Fibroblast of lung (primary cell): ENCODE results near the gene PGM5. TPM values are rescaled to one million over a fixed set of nuclear protein-coding genes. Genes with fewer than 3 reads are reported as not detected.

ENCODE experiments used
- DNase-seq, 2 donors: peaks; one replicate each; pipeline versions ENCODE4 v3.0.0 to v3.0.0-alpha.2; 2010; ENCODE audit warnings: low read depth in 2 of 2
- H2AFZ ChIP-seq: 2 replicates; pipeline ENCODE4 v1.5.1; 2012; ENCODE audit warnings: low read length, control low read depth, inconsistent platforms
- H3K27ac ChIP-seq: 2 replicates; pipeline ENCODE4 v1.5.1; 2011; ENCODE audit warnings: low read length, control low read depth; ENCODE audit not compliant: insufficient read depth
- H3K27me3 ChIP-seq: 2 replicates; pipeline ENCODE4 v1.5.1; 2011; ENCODE audit warnings: mild to moderate bottlenecking, low read length; ENCODE audit not compliant: control insufficient read depth, insufficient read depth
- H3K36me3 ChIP-seq: 2 replicates; pipeline ENCODE4 v1.5.1; 2011; ENCODE audit warnings: low read length; ENCODE audit not compliant: control insufficient read depth, insufficient read depth
- H3K4me1 ChIP-seq: 2 replicates; pipeline ENCODE4 v1.5.1; 2011; ENCODE audit warnings: low read length; ENCODE audit not compliant: control insufficient read depth, insufficient read depth; ENCODE audit errors: extremely low read depth
- H3K4me2 ChIP-seq: 2 replicates; pipeline ENCODE4 v1.5.1; 2011; ENCODE audit warnings: low read length, control low read depth; ENCODE audit not compliant: insufficient read depth; ENCODE audit errors: extremely low read depth
- H3K4me3 ChIP-seq, 4 experiments: fragments of 200-600 bp in 1 of 4; sonication (generic) in 1 of 4; replicated peaks in 1 of 4; 2 replicates each; pipeline ENCODE4 v1.5.1; 2011 to 2016; ENCODE audit warnings: low read length in 4 of 4, low read depth in 3 of 4, mild to moderate bottlenecking in 3 of 4, control low read depth in 2 of 4, inconsistent platforms in 1 of 4, mixed read lengths in 1 of 4; ENCODE audit not compliant: insufficient read depth in 1 of 4; ENCODE audit errors: control extremely low read depth in 1 of 4
- H3K79me2 ChIP-seq: 2 replicates; pipeline ENCODE4 v1.5.1; 2012; ENCODE audit warnings: mild to moderate bottlenecking, low read length, inconsistent platforms; ENCODE audit not compliant: control insufficient read depth, insufficient read depth
- H3K9ac ChIP-seq: 2 replicates; pipeline ENCODE4 v1.5.1; 2011; ENCODE audit warnings: mild to moderate bottlenecking, low read length, control low read depth; ENCODE audit not compliant: insufficient read depth
- H3K9me3 ChIP-seq: 2 replicates; pipeline ENCODE4 v1.5.1; 2012; ENCODE audit warnings: low read depth, low read length; ENCODE audit not compliant: control insufficient read depth, insufficient read depth
- H4K20me1 ChIP-seq: 2 replicates; pipeline ENCODE4 v1.5.1; 2011; ENCODE audit warnings: low read length; ENCODE audit not compliant: control insufficient read depth, insufficient read depth; ENCODE audit errors: extremely low read depth
- EZH2 ChIP-seq: IDR thresholded peaks from 2 replicates; pipeline ENCODE4 v1.5.1; 2012; ENCODE audit warnings: low read length, control low read depth, mild to moderate bottlenecking; ENCODE audit errors: missing control alignments
- polyA plus RNA-seq, 2 donors: library from polyadenylated mRNA; depleted of rRNA in 1 of 2; stranded (reverse) in 1 of 2; unstranded in 1 of 2; fragments of >200 nt; gene quantifications; 2 replicates each; pipeline ENCODE4 v1.2.1, GENCODE V29; 2011 to 2012; ENCODE audit warnings: missing spikeins in 1 of 2
- total RNA-seq: library from RNA; depleted of rRNA; stranded (reverse); fragments of >200 nt; gene quantifications from 2 replicates; pipeline ENCODE4 v1.2.1, GENCODE V29; 2014
- TF ChIP-seq, protein P1 (sequence below), 2 donors: IDR thresholded peaks in 1 of 2; conservative IDR thresholded peaks in 1 of 2; 1 replicate in 1 of 2; 2 replicates in 1 of 2; pipeline ENCODE4 v1.5.1; 2011 to 2012; ENCODE audit warnings: low read length in 2 of 2, control low read depth in 1 of 2, inconsistent platforms in 1 of 2, low read depth in 1 of 2, mild to moderate bottlenecking in 1 of 2

Gene PGM5
- total and polyA plus RNA-seq, 2 donors (not counting 1 experiment from before 2014, with no cell fraction given): 42.6 to 113 TPM

DNA sequence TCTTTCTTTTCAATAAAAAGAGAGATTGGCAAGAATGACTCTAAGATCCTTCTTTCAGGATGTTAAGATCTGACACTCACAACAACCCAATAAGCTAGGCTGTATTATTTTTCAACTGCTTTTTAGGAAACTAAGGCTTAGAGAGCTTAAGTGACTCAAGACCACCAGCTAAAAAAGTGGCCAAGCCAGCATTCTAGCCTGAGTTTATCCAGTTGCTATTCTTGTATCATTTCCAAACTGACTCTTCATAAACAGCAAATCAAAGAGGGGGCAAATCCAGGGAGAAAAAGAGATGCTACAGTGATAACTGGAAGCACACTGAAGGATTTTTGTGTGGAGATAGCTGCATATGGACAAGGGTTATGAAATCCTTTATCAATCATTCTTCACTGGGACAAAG lies 137.1 kb downstream of the PGM5 start:
- Histone ChIP-seq H3K27me3 (no peaks in the 10 kb centered on the region), H3K4me2 (no peak overlapping the region), H2AFZ (no peak overlapping the region), H3K79me2 (no peaks in the 10 kb centered on the region), H4K20me1 (no peaks in the 10 kb centered on the region), H3K4me1 (peaks cover 3% of the 10 kb centered on the region), H3K27ac (no peak overlapping the region), H3K9ac (no peak overlapping the region), H3K4me3 (no peak overlapping the region), H3K36me3 (no peaks in the 10 kb centered on the region), H3K9me3 (no peaks in the 10 kb centered on the region)
- TF ChIP-seq, protein P1, sequence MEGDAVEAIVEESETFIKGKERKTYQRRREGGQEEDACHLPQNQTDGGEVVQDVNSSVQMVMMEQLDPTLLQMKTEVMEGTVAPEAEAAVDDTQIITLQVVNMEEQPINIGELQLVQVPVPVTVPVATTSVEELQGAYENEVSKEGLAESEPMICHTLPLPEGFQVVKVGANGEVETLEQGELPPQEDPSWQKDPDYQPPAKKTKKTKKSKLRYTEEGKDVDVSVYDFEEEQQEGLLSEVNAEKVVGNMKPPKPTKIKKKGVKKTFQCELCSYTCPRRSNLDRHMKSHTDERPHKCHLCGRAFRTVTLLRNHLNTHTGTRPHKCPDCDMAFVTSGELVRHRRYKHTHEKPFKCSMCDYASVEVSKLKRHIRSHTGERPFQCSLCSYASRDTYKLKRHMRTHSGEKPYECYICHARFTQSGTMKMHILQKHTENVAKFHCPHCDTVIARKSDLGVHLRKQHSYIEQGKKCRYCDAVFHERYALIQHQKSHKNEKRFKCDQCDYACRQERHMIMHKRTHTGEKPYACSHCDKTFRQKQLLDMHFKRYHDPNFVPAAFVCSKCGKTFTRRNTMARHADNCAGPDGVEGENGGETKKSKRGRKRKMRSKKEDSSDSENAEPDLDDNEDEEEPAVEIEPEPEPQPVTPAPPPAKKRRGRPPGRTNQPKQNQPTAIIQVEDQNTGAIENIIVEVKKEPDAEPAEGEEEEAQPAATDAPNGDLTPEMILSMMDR (conservative IDR thresholded peaks at IDR 0.05 in 1 of 2, IDR thresholded peaks at IDR 0.05 in 1 of 2; ENCODE audit: low read depth in 1 of 2, low read length in 2 of 2): no peak
- TF ChIP-seq EZH2: no peak
- no peak for DNase-seq

DNA sequence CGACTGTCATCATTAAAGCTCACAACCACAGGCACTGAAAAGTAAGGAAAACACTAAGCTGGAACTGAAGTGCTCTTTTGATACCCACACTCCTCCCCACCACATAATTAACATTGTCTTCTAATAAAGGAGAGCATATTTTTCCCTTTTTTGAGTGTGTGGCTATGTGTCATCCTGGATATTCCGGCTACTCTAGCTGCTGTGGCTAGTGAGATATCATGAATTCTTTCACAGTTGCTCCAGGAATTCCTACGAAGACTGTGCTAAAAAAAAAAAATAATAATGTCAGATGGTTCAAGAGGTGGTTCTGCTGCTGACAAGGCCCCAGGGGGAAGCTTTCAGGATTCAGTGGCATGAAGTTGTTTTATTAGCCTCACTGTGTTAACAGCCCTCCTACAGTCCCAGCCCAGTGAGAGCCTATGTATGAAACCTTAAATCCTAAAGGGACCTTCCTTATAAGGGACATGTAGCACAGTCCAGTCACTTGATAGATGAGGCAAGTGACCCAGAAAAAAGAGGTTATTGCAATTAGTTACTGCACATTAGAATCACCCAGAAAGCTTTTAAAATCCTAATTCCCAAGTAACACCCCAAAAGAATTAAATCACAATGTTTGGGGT lies 137.7 kb downstream of the PGM5 start:
- TF ChIP-seq EZH2: no peak
- TF ChIP-seq, protein P1 (conservative IDR thresholded peaks at IDR 0.05 in 1 of 2, IDR thresholded peaks at IDR 0.05 in 1 of 2; ENCODE audit: low read depth in 1 of 2, low read length in 2 of 2): no peak
- Histone ChIP-seq H3K27ac (no peak overlapping the region), H3K9me3 (no peaks in the 10 kb centered on the region), H3K27me3 (no peaks in the 10 kb centered on the region), H4K20me1 (no peaks in the 10 kb centered on the region), H2AFZ (no peak overlapping the region), H3K4me1 (peaks cover 3% of the 10 kb centered on the region), H3K4me3 (no peak overlapping the region), H3K4me2 (no peak overlapping the region), H3K9ac (no peak overlapping the region), H3K79me2 (no peaks in the 10 kb centered on the region), H3K36me3 (no peaks in the 10 kb centered on the region)
- peak in 1 of 2 donors; percentile 63 for DNase-seq

DNA sequence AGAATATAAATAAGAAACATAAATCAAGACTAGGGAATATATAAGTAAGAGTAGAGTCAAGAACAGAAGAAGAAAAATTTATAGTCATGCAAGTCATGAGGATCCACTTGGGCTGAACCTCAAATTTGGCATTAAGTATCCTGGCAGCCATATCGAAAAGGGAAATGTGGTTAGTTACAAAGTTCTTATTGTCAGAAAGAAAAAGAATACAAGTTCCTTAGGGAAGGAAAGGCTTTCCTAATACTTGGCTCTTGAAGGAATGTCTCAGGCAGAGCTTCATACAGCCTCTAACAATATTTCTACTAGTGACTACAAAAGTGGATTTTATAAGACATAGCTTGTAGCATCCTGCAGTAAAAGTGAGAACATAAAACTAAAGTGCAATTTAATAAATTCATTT lies 138.8 kb downstream of the PGM5 start:
- no peak overlapping the region for H3K4me2 ChIP-seq
- TF ChIP-seq, protein P1 (conservative IDR thresholded peaks at IDR 0.05 in 1 of 2, IDR thresholded peaks at IDR 0.05 in 1 of 2; ENCODE audit: low read depth in 1 of 2, low read length in 2 of 2): no peak
- no peak for TF ChIP-seq EZH2
- H3K27me3 ChIP-seq: no peaks in the 10 kb centered on the region
- H3K9me3 ChIP-seq: no peaks in the 10 kb centered on the region
- no peak for DNase-seq
- no peak overlapping the region for H2AFZ ChIP-seq
- H3K4me3 ChIP-seq: no peak overlapping the region
- no peak overlapping the region for H3K27ac ChIP-seq
- no peak overlapping the region for H3K9ac ChIP-seq
- no peaks in the 10 kb centered on the region for H4K20me1 ChIP-seq
- no peaks in the 10 kb centered on the region for H3K79me2 ChIP-seq
- H3K36me3 ChIP-seq: no peaks in the 10 kb centered on the region
- H3K4me1 ChIP-seq: peaks cover 6% of the 10 kb centered on the region
